Hepatocyte (in vitro differentiated cells): ENCODE measurements around the gene GALNT18. TPM values are rescaled to one million over a fixed set of nuclear protein-coding genes. Genes with fewer than 3 reads are reported as not detected.

Experiments used
- DNase-seq: peaks from one replicate; pipeline ENCODE4 v3.0.0-alpha.2; 2016; ENCODE audit warnings: low spot score
- H2AFZ ChIP-seq: fragments of 200-600 bp; sonication (generic); 2 replicates; pipeline ENCODE4 v1.6.0; 2016; ENCODE audit warnings: antibody characterized with exemption, mild to moderate bottlenecking
- H3K27ac ChIP-seq: fragments of 200-600 bp; sonication (generic); 2 replicates; pipeline ENCODE4 v1.5.1; 2016; ENCODE audit warnings: mild to moderate bottlenecking
- H3K27me3 ChIP-seq: fragments of 200-600 bp; sonication (generic); 2 replicates; pipeline ENCODE4 v1.6.1; 2016
- H3K36me3 ChIP-seq: fragments of 200-600 bp; sonication (generic); replicated peaks from 2 replicates; pipeline ENCODE4 v1.5.1; 2016; ENCODE audit warnings: low read depth; ENCODE audit not compliant: insufficient read depth
- H3K4me1 ChIP-seq: fragments of 200-600 bp; sonication (generic); 2 replicates; pipeline ENCODE4 v1.5.1; 2016; ENCODE audit warnings: mild to moderate bottlenecking, moderate library complexity; ENCODE audit not compliant: insufficient read depth
- H3K4me2 ChIP-seq: fragments of 200-600 bp; sonication (generic); 2 replicates; pipeline ENCODE4 v1.6.0; 2016
- H3K4me3 ChIP-seq: fragments of 200-600 bp; sonication (generic); 2 replicates; pipeline ENCODE4 v1.5.1; 2016; ENCODE audit warnings: mild to moderate bottlenecking
- H3K79me2 ChIP-seq: fragments of 200-600 bp; sonication (generic); 2 replicates; pipeline ENCODE4 v1.6.0; 2017; ENCODE audit warnings: mild to moderate bottlenecking
- H3K9me2 ChIP-seq: fragments of 200-600 bp; sonication (generic); replicated peaks from 2 replicates; pipeline ENCODE4 v1.6.0; 2017; ENCODE audit warnings: mild to moderate bottlenecking; ENCODE audit not compliant: insufficient read depth
- H3K9me3 ChIP-seq: fragments of 200-600 bp; sonication (generic); 2 replicates; pipeline ENCODE4 v1.5.1; 2016; ENCODE audit warnings: low read depth, mild to moderate bottlenecking
- H4K20me1 ChIP-seq: fragments of 200-600 bp; sonication (generic); 2 replicates; pipeline ENCODE4 v1.6.0; 2016; ENCODE audit warnings: mild to moderate bottlenecking; ENCODE audit not compliant: insufficient read depth, poor library complexity, severe bottlenecking
- EZH2 ChIP-seq: fragments of 200-600 bp; sonication (generic); IDR thresholded peaks from 2 replicates; pipeline ENCODE4 v1.6.1; 2016; ENCODE audit warnings: antibody characterized with exemption, mild to moderate bottlenecking, borderline replicate concordance
- EZH2phosphoT487 ChIP-seq: fragments of 200-600 bp; sonication (generic); IDR thresholded peaks from one replicate; pipeline ENCODE4 v1.6.1; 2018; ENCODE audit warnings: antibody characterized with exemption, mild to moderate bottlenecking, low read depth, moderate library complexity; ENCODE audit not compliant: unreplicated experiment, severe bottlenecking
- WGBS: methylation state at CpG from one replicate; pipeline ENCODE4 v1.1.6; 2016; ENCODE audit warnings: low lambda C conversion rate; ENCODE audit errors: missing lambda C conversion rate; 5-methylcytosine and 5-hydroxymethylcytosine counted together
- polyA plus RNA-seq: library from polyadenylated mRNA; unstranded; fragments of >200 nt; fragmentation: Nextera tagmentation; extraction: Ambion mirVana; gene quantifications from 2 replicates; pipeline ENCODE4 v1.2.1, GENCODE V29; 2016
- total RNA-seq: library from RNA; depleted of rRNA; stranded (reverse); fragments of >200 nt; gene quantifications from 2 replicates; pipeline ENCODE4 v1.2.3, GENCODE V29; 2014
- TF ChIP-seq, protein P1 (sequence below): fragments of 200-600 bp; sonication (generic); IDR thresholded peaks from 2 replicates; pipeline ENCODE4 v1.5.1; 2016; ENCODE audit warnings: antibody characterized with exemption, mild to moderate bottlenecking; ENCODE audit not compliant: poor library complexity

The GALNT18 gene
- total and polyA plus RNA-seq, 2 experiments from 2014 or later = 11.6 to 22.4 TPM

DNA sequence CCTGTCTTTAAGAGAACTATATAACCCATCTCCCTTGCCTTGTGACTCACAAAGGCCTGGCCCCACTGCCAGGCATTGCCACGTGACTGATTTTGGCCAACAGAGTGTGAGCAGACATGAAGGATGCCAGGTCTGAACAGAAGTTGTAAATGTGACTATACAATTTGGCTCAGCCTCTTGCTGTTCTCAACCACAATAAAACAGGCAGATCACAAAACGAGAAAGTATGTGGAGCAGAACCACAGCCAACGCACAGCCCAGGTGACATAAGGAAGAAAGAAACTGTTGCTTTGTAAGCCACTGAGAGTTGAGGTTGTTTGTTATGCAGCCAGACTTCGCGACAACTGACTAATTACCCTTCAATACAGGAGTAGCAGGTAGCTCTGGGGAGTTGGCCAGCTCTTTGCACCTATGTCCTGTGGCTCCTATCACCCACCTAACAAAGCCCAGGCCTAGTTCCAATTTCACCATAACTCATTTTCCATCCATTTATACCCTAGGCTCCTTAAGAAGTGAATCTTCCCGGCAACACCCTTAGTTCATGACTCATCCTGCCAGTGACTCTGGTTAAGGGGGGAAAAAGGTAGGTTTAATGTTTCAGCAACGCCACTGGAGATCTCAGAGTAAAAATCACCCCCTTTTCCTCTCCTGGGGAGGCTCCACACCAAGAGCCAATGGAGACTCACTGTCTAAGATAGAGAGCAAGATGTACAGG lies 53.7 kb downstream of the GALNT18 start:
- Histone ChIP-seq H3K9me2 (no peaks in the 10 kb centered on the region), H3K4me2 (no peak overlapping the region), H3K27ac (no peak overlapping the region), H2AFZ (no peak overlapping the region), H3K79me2 (no peaks in the 10 kb centered on the region), H3K4me3 (no peak overlapping the region), H3K27me3 (no peaks in the 10 kb centered on the region), H3K9me3 (no peaks in the 10 kb centered on the region), H3K36me3 (no peaks in the 10 kb centered on the region), H3K4me1 (no peaks in the 10 kb centered on the region), H4K20me1 (no peaks in the 10 kb centered on the region)
- no peak for TF ChIP-seq EZH2phosphoT487
- TF ChIP-seq, protein P1, sequence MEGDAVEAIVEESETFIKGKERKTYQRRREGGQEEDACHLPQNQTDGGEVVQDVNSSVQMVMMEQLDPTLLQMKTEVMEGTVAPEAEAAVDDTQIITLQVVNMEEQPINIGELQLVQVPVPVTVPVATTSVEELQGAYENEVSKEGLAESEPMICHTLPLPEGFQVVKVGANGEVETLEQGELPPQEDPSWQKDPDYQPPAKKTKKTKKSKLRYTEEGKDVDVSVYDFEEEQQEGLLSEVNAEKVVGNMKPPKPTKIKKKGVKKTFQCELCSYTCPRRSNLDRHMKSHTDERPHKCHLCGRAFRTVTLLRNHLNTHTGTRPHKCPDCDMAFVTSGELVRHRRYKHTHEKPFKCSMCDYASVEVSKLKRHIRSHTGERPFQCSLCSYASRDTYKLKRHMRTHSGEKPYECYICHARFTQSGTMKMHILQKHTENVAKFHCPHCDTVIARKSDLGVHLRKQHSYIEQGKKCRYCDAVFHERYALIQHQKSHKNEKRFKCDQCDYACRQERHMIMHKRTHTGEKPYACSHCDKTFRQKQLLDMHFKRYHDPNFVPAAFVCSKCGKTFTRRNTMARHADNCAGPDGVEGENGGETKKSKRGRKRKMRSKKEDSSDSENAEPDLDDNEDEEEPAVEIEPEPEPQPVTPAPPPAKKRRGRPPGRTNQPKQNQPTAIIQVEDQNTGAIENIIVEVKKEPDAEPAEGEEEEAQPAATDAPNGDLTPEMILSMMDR = no peak
- TF ChIP-seq EZH2 = no peak
- WGBS = 75% methylated on average over 7 of the region's 7 CpGs
- DNase-seq = no peak

DNA sequence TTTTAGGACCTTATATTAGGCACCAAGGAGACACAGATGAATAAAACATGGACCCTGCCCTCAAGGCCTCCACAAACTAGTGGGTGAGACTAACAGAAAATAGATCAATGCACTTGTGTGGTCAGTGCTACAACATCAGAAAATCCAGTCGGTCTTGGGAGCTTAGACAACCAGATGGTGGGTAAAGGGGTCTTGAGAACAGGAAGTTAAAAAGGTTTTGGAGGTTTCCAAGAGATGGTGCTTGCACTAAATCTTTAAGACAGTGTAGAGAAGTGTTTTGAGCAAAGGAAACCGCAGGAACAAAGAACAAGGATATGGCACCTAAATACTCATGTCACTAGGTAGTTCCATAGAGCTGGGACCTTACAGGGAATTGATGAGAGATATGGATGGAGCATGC lies 56.2 kb downstream of the GALNT18 start:
- no peaks in the 10 kb centered on the region for H3K4me1 ChIP-seq

GRCh38 chr11:11563200-11563975 lies 58.4 kb downstream of the GALNT18 start:
- no peak for DNase-seq
- Histone ChIP-seq H3K79me2 (no peaks in the 10 kb centered on the region), H3K9me2 (no peaks in the 10 kb centered on the region), H3K9me3 (no peaks in the 10 kb centered on the region), H3K4me1 (no peaks in the 10 kb centered on the region), H2AFZ (no peak overlapping the region), H3K27ac (no peak overlapping the region), H3K27me3 (no peaks in the 10 kb centered on the region), H3K36me3 (no peaks in the 10 kb centered on the region), H3K4me3 (no peak overlapping the region), H4K20me1 (no peaks in the 10 kb centered on the region), H3K4me2 (no peak overlapping the region)
- WGBS = 80% methylated on average over 6 of the region's 6 CpGs
- TF ChIP-seq, protein P1 = no peak

More for the DNA sequence above, 56.2 kb downstream of the GALNT18 start:
- Histone ChIP-seq H3K9me2 (no peaks in the 10 kb centered on the region), H3K9me3 (no peaks in the 10 kb centered on the region), H3K4me3 (no peak overlapping the region), H3K27me3 (no peaks in the 10 kb centered on the region), H3K36me3 (no peaks in the 10 kb centered on the region), H2AFZ (no peak overlapping the region), H3K27ac (no peak overlapping the region), H3K4me2 (no peak overlapping the region), H3K79me2 (no peaks in the 10 kb centered on the region), H4K20me1 (no peaks in the 10 kb centered on the region)
- 86% methylated on average over 2 of the region's 2 CpGs for WGBS
- no peak for DNase-seq
- TF ChIP-seq EZH2phosphoT487 (no peak), EZH2 (no peak)
- TF ChIP-seq, protein P1 = no peak
